Osteocyte (in vitro differentiated cells): ENCODE measurements around the gene ADAMTS1. TPM values are rescaled to one million over a fixed set of nuclear protein-coding genes. Genes with fewer than 3 reads are reported as not detected.

Experiments used
- DNase-seq: peaks from one replicate; pipeline ENCODE4 v3.0.0; 2021; ENCODE audit warnings: mixed read lengths; ENCODE audit not compliant: unreplicated experiment; ENCODE audit errors: extremely low spot score
- H3K27ac Mint-ChIP-seq: one replicate; pipeline ENCODE4 v1.8.0; 2021; ENCODE audit warnings: mild to moderate bottlenecking, mixed read lengths; ENCODE audit not compliant: unreplicated experiment
- H3K27me3 Mint-ChIP-seq: one replicate; pipeline ENCODE4 v1.8.0; 2021; ENCODE audit warnings: mixed read lengths; ENCODE audit not compliant: unreplicated experiment
- H3K36me3 Mint-ChIP-seq: one replicate; pipeline ENCODE4 v1.8.0; 2021; ENCODE audit warnings: mixed read lengths; ENCODE audit not compliant: unreplicated experiment
- H3K4me1 Mint-ChIP-seq: one replicate; pipeline ENCODE4 v1.8.0; 2021; ENCODE audit warnings: mixed read lengths; ENCODE audit not compliant: unreplicated experiment
- H3K4me3 Mint-ChIP-seq: one replicate; pipeline ENCODE4 v1.8.0; 2021; ENCODE audit warnings: mild to moderate bottlenecking, moderate library complexity, mixed read lengths; ENCODE audit not compliant: unreplicated experiment
- H3K9me3 Mint-ChIP-seq: one replicate; pipeline ENCODE4 v1.8.0; 2021; ENCODE audit warnings: mixed read lengths; ENCODE audit not compliant: unreplicated experiment
- CTCF ChIP-seq: fragments of 200-600 bp; sonication (generic); IDR thresholded peaks from 2 replicates; pipeline ENCODE4 v1.5.0; 2021; ENCODE audit warnings: antibody characterized with exemption, mild to moderate bottlenecking, moderate library complexity
- total RNA-seq: library from RNA; stranded (reverse); gene quantifications from 2 replicates; pipeline ENCODE4 v1.2.1, GENCODE V29; 2021

The ADAMTS1 gene
- total RNA-seq, 1 donor from 2014 or later = 38.0 TPM

GRCh38 chr21:26826801-26827200 lies 18.4 kb downstream of the ADAMTS1 start:
- DNase-seq = no peak
- no peak overlapping the region for H3K27ac Mint-ChIP-seq
- no peak for TF ChIP-seq CTCF

GRCh38 chr21:26820509-26820908 lies 24.7 kb downstream of the ADAMTS1 start:
- H3K27me3 Mint-ChIP-seq = no peaks in the 10 kb centered on the region
- DNase-seq = no peak

More at GRCh38 chr21:26826801-26827200, 18.4 kb downstream of the ADAMTS1 start:
- Mint-ChIP-seq H3K4me3 (no peak overlapping the region), H3K4me1 (no peaks in the 10 kb centered on the region), H3K27me3 (peaks cover 3% of the 10 kb centered on the region), H3K36me3 (no peaks in the 10 kb centered on the region), H3K9me3 (peaks cover 4% of the 10 kb centered on the region)

GRCh38 chr21:26819740-26820324 lies 25.4 kb downstream of the ADAMTS1 start:
- Mint-ChIP-seq H3K27me3 (no peaks in the 10 kb centered on the region), H3K4me1 (no peaks in the 10 kb centered on the region), H3K4me3 (no peak overlapping the region), H3K27ac (no peak overlapping the region), H3K36me3 (no peaks in the 10 kb centered on the region), H3K9me3 (no peaks in the 10 kb centered on the region)
- no peak for TF ChIP-seq CTCF
- DNase-seq = no peak

More at GRCh38 chr21:26820509-26820908, 24.7 kb downstream of the ADAMTS1 start:
- Mint-ChIP-seq H3K27ac (no peak overlapping the region), H3K4me3 (no peak overlapping the region), H3K9me3 (no peaks in the 10 kb centered on the region), H3K4me1 (no peaks in the 10 kb centered on the region), H3K36me3 (no peaks in the 10 kb centered on the region)
- no peak for TF ChIP-seq CTCF

GRCh38 chr21:26818906-26819305 lies 26.3 kb downstream of the ADAMTS1 start:
- Mint-ChIP-seq H3K9me3 (no peaks in the 10 kb centered on the region), H3K4me1 (peaks cover 5% of the 10 kb centered on the region), H3K4me3 (no peak overlapping the region), H3K27me3 (no peaks in the 10 kb centered on the region), H3K27ac (no peak overlapping the region), H3K36me3 (no peaks in the 10 kb centered on the region)
- no peak for TF ChIP-seq CTCF
- no peak for DNase-seq

GRCh38 chr21:26815197-26815596 lies 30.0 kb downstream of the ADAMTS1 start:
- Mint-ChIP-seq H3K27me3 (no peaks in the 10 kb centered on the region), H3K4me1 (peaks cover 11% of the 10 kb centered on the region), H3K4me3 (no peak overlapping the region), H3K9me3 (no peaks in the 10 kb centered on the region), H3K27ac (no peak overlapping the region), H3K36me3 (no peaks in the 10 kb centered on the region)
- DNase-seq = no peak
- no peak for TF ChIP-seq CTCF
